Skeletal muscle tissue (tissue), 4 donors: ENCODE results near the gene PTPRM. TPM values are rescaled to one million over a fixed set of nuclear protein-coding genes. Genes with fewer than 3 reads are reported as not detected.

Source experiments
- H3K27ac ChIP-seq: one replicate; pipeline ENCODE4 v1.7.0; 2013; ENCODE audit warnings: mild to moderate bottlenecking, low read depth, low read length, inconsistent platforms
- H3K27me3 ChIP-seq, 3 donors: one replicate each; pipeline ENCODE4 v1.7.0; 2013; ENCODE audit warnings: low read length in 3 of 3; ENCODE audit not compliant: control insufficient read depth in 3 of 3, insufficient read depth in 3 of 3
- H3K36me3 ChIP-seq, 3 donors: one replicate each; pipeline ENCODE4 v1.7.0; 2013; ENCODE audit warnings: low read length in 3 of 3; ENCODE audit not compliant: control insufficient read depth in 3 of 3, insufficient read depth in 3 of 3
- H3K4me1 ChIP-seq, 3 donors: one replicate each; pipeline ENCODE4 v1.7.0; 2013; ENCODE audit warnings: low read length in 3 of 3, mild to moderate bottlenecking in 3 of 3; ENCODE audit not compliant: control insufficient read depth in 3 of 3, insufficient read depth in 3 of 3
- H3K4me3 ChIP-seq, 3 donors: one replicate each; pipeline ENCODE4 v1.7.0; 2013; ENCODE audit warnings: low read length in 3 of 3
- H3K9ac ChIP-seq, 3 donors: one replicate each; pipeline ENCODE4 v1.7.0; 2013; ENCODE audit warnings: low read length in 3 of 3, mild to moderate bottlenecking in 3 of 3, moderate library complexity in 2 of 3, low read depth in 1 of 3
- H3K9me3 ChIP-seq, 3 donors: one replicate each; pipeline ENCODE4 v1.7.0; 2013; ENCODE audit warnings: low read length in 3 of 3; ENCODE audit not compliant: control insufficient read depth in 3 of 3
- total RNA-seq: library from RNA; depleted of rRNA; stranded (reverse); fragments of >200 nt; gene quantifications from one replicate; pipeline ENCODE4 v1.2.3, GENCODE V29; 2014
- donor health status: Osteomylitis.

The PTPRM gene
- total RNA-seq, 1 donor from 2014 or later = 68.9 TPM

- H3K27ac ChIP-seq = peak overlapping the region; percentile 97
- H3K36me3 ChIP-seq = no peaks in the 10 kb centered on the region
- H3K4me3 ChIP-seq = peak overlapping the region in 2 of 3 donors; percentile 53 to 55
- no peaks in the 10 kb centered on the region for H3K27me3 ChIP-seq
- H3K9me3 ChIP-seq = no peaks in the 10 kb centered on the region
- H3K4me1 ChIP-seq = peaks cover 51 to 67% (median 60%) of the 10 kb centered on the region in 3 donors
- peak overlapping the region; percentile 71 to 80 (median 73) for H3K9ac ChIP-seq
These were observed 40.5 kb downstream of the PTPRM start for GRCh38 chr18:7607540-7608173.

GRCh38 chr18:7608174-7608550 is 41.0 kb downstream of the PTPRM start:
- Histone ChIP-seq H3K9ac (peak overlapping the region; percentile 44 to 80 (median 73)), H3K4me1 (peaks cover 50 to 70% (median 60%) of the 10 kb centered on the region in 3 donors), H3K27ac (peak overlapping the region; percentile 97), H3K9me3 (no peaks in the 10 kb centered on the region), H3K36me3 (no peaks in the 10 kb centered on the region), H3K27me3 (no peaks in the 10 kb centered on the region), H3K4me3 (peak overlapping the region; percentile 4 to 55 (median 23))

GRCh38 chr18:7608781-7609201 is 41.7 kb downstream of the PTPRM start:
- Histone ChIP-seq H3K9me3 (no peaks in the 10 kb centered on the region), H3K4me1 (peaks cover 43 to 64% (median 53%) of the 10 kb centered on the region in 3 donors), H3K9ac (peak overlapping the region; percentile 44 to 80 (median 73)), H3K27ac (peak overlapping the region; percentile 97), H3K27me3 (no peaks in the 10 kb centered on the region), H3K36me3 (no peaks in the 10 kb centered on the region), H3K4me3 (peak overlapping the region; percentile 4 to 52 (median 7))

- Histone ChIP-seq H3K9ac (peak overlapping the region in 1 of 3 donors; percentile 26), H3K9me3 (no peaks in the 10 kb centered on the region), H3K4me3 (no peak overlapping the region), H3K27ac (peak overlapping the region; percentile 97), H3K27me3 (no peaks in the 10 kb centered on the region), H3K4me1 (peaks cover 39 to 56% (median 46%) of the 10 kb centered on the region in 3 donors), H3K36me3 (no peaks in the 10 kb centered on the region)
These were observed 42.5 kb downstream of the PTPRM start for GRCh38 chr18:7609617-7610016.

- peaks cover 25 to 43% (median 32%) of the 10 kb centered on the region in 3 donors for H3K4me1 ChIP-seq
- no peak overlapping the region for H3K9ac ChIP-seq
- no peaks in the 10 kb centered on the region for H3K27me3 ChIP-seq
- no peaks in the 10 kb centered on the region for H3K36me3 ChIP-seq
- H3K4me3 ChIP-seq = no peak overlapping the region
- no peak overlapping the region for H3K27ac ChIP-seq
- H3K9me3 ChIP-seq = no peaks in the 10 kb centered on the region
These were observed 46.9 kb downstream of the PTPRM start for GRCh38 chr18:7614042-7614441.

GRCh38 chr18:7615840-7616239 is 48.7 kb downstream of the PTPRM start:
- Histone ChIP-seq H3K9me3 (no peaks in the 10 kb centered on the region), H3K4me3 (no peak overlapping the region), H3K4me1 (peaks cover 24 to 47% (median 31%) of the 10 kb centered on the region in 3 donors), H3K36me3 (no peaks in the 10 kb centered on the region), H3K27me3 (no peaks in the 10 kb centered on the region), H3K9ac (no peak overlapping the region), H3K27ac (no peak overlapping the region)

- no peaks in the 10 kb centered on the region for H3K9me3 ChIP-seq
- H3K27me3 ChIP-seq = no peaks in the 10 kb centered on the region
- no peaks in the 10 kb centered on the region for H3K36me3 ChIP-seq
- no peak overlapping the region for H3K27ac ChIP-seq
- no peak overlapping the region for H3K4me3 ChIP-seq
- H3K9ac ChIP-seq = no peak overlapping the region
- H3K4me1 ChIP-seq = peaks cover 24 to 47% (median 31%) of the 10 kb centered on the region in 3 donors
These were observed 49.5 kb downstream of the PTPRM start for GRCh38 chr18:7616661-7617060.

GRCh38 chr18:7617738-7618422 is 50.8 kb downstream of the PTPRM start:
- H3K9me3 ChIP-seq = no peaks in the 10 kb centered on the region
- H3K36me3 ChIP-seq = no peaks in the 10 kb centered on the region
- no peak overlapping the region for H3K27ac ChIP-seq
- H3K9ac ChIP-seq = no peak overlapping the region
- H3K4me3 ChIP-seq = peak overlapping the region; percentile 18 to 32 (median 31)
- peaks cover 28 to 49% (median 35%) of the 10 kb centered on the region in 3 donors for H3K4me1 ChIP-seq
- H3K27me3 ChIP-seq = no peaks in the 10 kb centered on the region

- no peaks in the 10 kb centered on the region for H3K36me3 ChIP-seq
- no peaks in the 10 kb centered on the region for H3K27me3 ChIP-seq
- no peaks in the 10 kb centered on the region for H3K9me3 ChIP-seq
- no peak overlapping the region for H3K9ac ChIP-seq
- H3K4me1 ChIP-seq = peaks cover 32 to 53% (median 39%) of the 10 kb centered on the region in 3 donors
- H3K4me3 ChIP-seq = no peak overlapping the region
- no peak overlapping the region for H3K27ac ChIP-seq
These were observed 51.9 kb downstream of the PTPRM start for GRCh38 chr18:7618891-7619442.

- H3K9me3 ChIP-seq = no peaks in the 10 kb centered on the region
- peaks cover 39 to 53% (median 39%) of the 10 kb centered on the region in 3 donors for H3K4me1 ChIP-seq
- peak overlapping the region in 2 of 3 donors; percentile 19 to 33 for H3K4me3 ChIP-seq
- H3K36me3 ChIP-seq = no peaks in the 10 kb centered on the region
- no peaks in the 10 kb centered on the region for H3K27me3 ChIP-seq
- H3K9ac ChIP-seq = no peak overlapping the region
- H3K27ac ChIP-seq = no peak overlapping the region
These were observed 52.6 kb downstream of the PTPRM start for GRCh38 chr18:7619676-7620075.
